ENCODE data around the gene GTF2F2.

GRCh38 chr13:45132369-45133064 is 12.2 kb downstream of the GTF2F2 start:
- no peak for TF ChIP-seq CTCF (IDR thresholded peaks at IDR 0.05)
- TF ChIP-seq EZH2 (IDR thresholded peaks at IDR 0.05; ENCODE audit: borderline replicate concordance, insufficient read depth, low read depth, low read length, poor library complexity, severe bottlenecking): no peak
